ENCODE measurements around the gene ARNT2.

The ARNT2 gene

GRCh38 chr15:80480909-80481308 is 76.7 kb downstream of the ARNT2 start:
- H3K36me3 Mint-ChIP-seq = no peaks in the 10 kb centered on the region
- H3K4me1 Mint-ChIP-seq = no peaks in the 10 kb centered on the region
- DNase-seq (ENCODE audit: low spot score in 2 of 2) = no peak
- H3K9me3 Mint-ChIP-seq = no peaks in the 10 kb centered on the region
- H3K4me3 Mint-ChIP-seq = no peak overlapping the region
- no peak overlapping the region for H3K27ac Mint-ChIP-seq
- ATAC-seq = no peak

GRCh38 chr15:80482696-80483095 is 78.5 kb downstream of the ARNT2 start:
- H3K4me3 Mint-ChIP-seq = no peak overlapping the region
- no peaks in the 10 kb centered on the region for H3K9me3 Mint-ChIP-seq
- no peak overlapping the region for H3K27ac Mint-ChIP-seq
- ATAC-seq (no peak), DNase-seq (ENCODE audit: low spot score in 2 of 2) (no peak)
- no peaks in the 10 kb centered on the region for H3K36me3 Mint-ChIP-seq
- no peaks in the 10 kb centered on the region for H3K4me1 Mint-ChIP-seq

- ATAC-seq (no peak), DNase-seq (ENCODE audit: low spot score in 2 of 2) (no peak)
- H3K4me1 Mint-ChIP-seq = no peaks in the 10 kb centered on the region
- H3K4me3 Mint-ChIP-seq = no peak overlapping the region
- H3K27ac Mint-ChIP-seq = no peak overlapping the region
- no peaks in the 10 kb centered on the region for H3K9me3 Mint-ChIP-seq
- no peaks in the 10 kb centered on the region for H3K36me3 Mint-ChIP-seq
Observed at GRCh38 chr15:80483725-80484161, 79.6 kb downstream of the ARNT2 start.

- no peaks in the 10 kb centered on the region for H3K9me3 Mint-ChIP-seq
- ATAC-seq (no peak), DNase-seq (ENCODE audit: low spot score in 2 of 2) (no peak)
- H3K36me3 Mint-ChIP-seq = no peaks in the 10 kb centered on the region
- H3K4me3 Mint-ChIP-seq = no peak overlapping the region
- H3K4me1 Mint-ChIP-seq = no peaks in the 10 kb centered on the region
- H3K27ac Mint-ChIP-seq = no peak overlapping the region
Observed at GRCh38 chr15:80484333-80484864, 80.2 kb downstream of the ARNT2 start.

- Mint-ChIP-seq H3K9me3 (no peaks in the 10 kb centered on the region), H3K27ac (no peak overlapping the region)
Observed at GRCh38 chr15:80485370-80486164, 81.4 kb downstream of the ARNT2 start.

GRCh38 chr15:80487839-80488390 is 83.7 kb downstream of the ARNT2 start:
- DNase-seq (ENCODE audit: low spot score in 2 of 2) = no peak
- no peaks in the 10 kb centered on the region for H3K4me1 Mint-ChIP-seq
- H3K4me3 Mint-ChIP-seq = no peak overlapping the region
- no peaks in the 10 kb centered on the region for H3K9me3 Mint-ChIP-seq
- H3K27ac Mint-ChIP-seq = no peak overlapping the region
- no peaks in the 10 kb centered on the region for H3K36me3 Mint-ChIP-seq
- no peak for ATAC-seq

More at GRCh38 chr15:80485370-80486164, 81.4 kb downstream of the ARNT2 start:
- DNase-seq (ENCODE audit: low spot score in 2 of 2) = no peak
- H3K4me3 Mint-ChIP-seq = no peak overlapping the region
- ATAC-seq = no peak
- H3K36me3 Mint-ChIP-seq = no peaks in the 10 kb centered on the region
- H3K4me1 Mint-ChIP-seq = no peaks in the 10 kb centered on the region

- Mint-ChIP-seq H3K4me3 (no peak overlapping the region), H3K36me3 (no peaks in the 10 kb centered on the region), H3K9me3 (no peaks in the 10 kb centered on the region), H3K27ac (no peak overlapping the region), H3K4me1 (no peaks in the 10 kb centered on the region)
- no peak for DNase-seq (ENCODE audit: low spot score in 2 of 2)
- ATAC-seq = no peak
Observed at GRCh38 chr15:80489030-80489594, 84.9 kb downstream of the ARNT2 start.

GRCh38 chr15:80490431-80490990 is 86.3 kb downstream of the ARNT2 start:
- H3K27ac Mint-ChIP-seq = no peak overlapping the region
- no peak for ATAC-seq

GRCh38 chr15:80491163-80491847 is 87.1 kb downstream of the ARNT2 start:
- Mint-ChIP-seq H3K36me3 (no peaks in the 10 kb centered on the region), H3K9me3 (no peaks in the 10 kb centered on the region), H3K27ac (no peak overlapping the region), H3K4me3 (no peak overlapping the region), H3K4me1 (no peaks in the 10 kb centered on the region)
- DNase-seq (ENCODE audit: low spot score in 2 of 2) (no peak), ATAC-seq (no peak)

More at GRCh38 chr15:80490431-80490990, 86.3 kb downstream of the ARNT2 start:
- Mint-ChIP-seq H3K4me3 (no peak overlapping the region), H3K4me1 (no peaks in the 10 kb centered on the region), H3K36me3 (no peaks in the 10 kb centered on the region), H3K9me3 (no peaks in the 10 kb centered on the region)
- DNase-seq (ENCODE audit: low spot score in 2 of 2) = no peak

GRCh38 chr15:80492409-80492808 is 88.2 kb downstream of the ARNT2 start:
- ATAC-seq = no peak
- DNase-seq (ENCODE audit: low spot score in 2 of 2) = no peak
- H3K36me3 Mint-ChIP-seq = no peaks in the 10 kb centered on the region
- H3K27ac Mint-ChIP-seq = no peak overlapping the region
- H3K9me3 Mint-ChIP-seq = no peaks in the 10 kb centered on the region
- no peak overlapping the region for H3K4me3 Mint-ChIP-seq
- H3K4me1 Mint-ChIP-seq = no peaks in the 10 kb centered on the region

- Mint-ChIP-seq H3K27ac (no peak overlapping the region), H3K4me3 (no peak overlapping the region), H3K36me3 (no peaks in the 10 kb centered on the region), H3K9me3 (no peaks in the 10 kb centered on the region), H3K4me1 (no peaks in the 10 kb centered on the region)
- DNase-seq (ENCODE audit: low spot score in 2 of 2) (no peak), ATAC-seq (no peak)
Observed at GRCh38 chr15:80492874-80493273, 88.7 kb downstream of the ARNT2 start.

- ATAC-seq = no peak
- H3K27ac Mint-ChIP-seq = no peak overlapping the region
- no peak for DNase-seq (ENCODE audit: low spot score in 2 of 2)
- H3K9me3 Mint-ChIP-seq = no peaks in the 10 kb centered on the region
- H3K36me3 Mint-ChIP-seq = no peaks in the 10 kb centered on the region
- no peaks in the 10 kb centered on the region for H3K4me1 Mint-ChIP-seq
- H3K4me3 Mint-ChIP-seq = no peak overlapping the region
Observed at GRCh38 chr15:80494351-80494751, 90.2 kb downstream of the ARNT2 start.

GRCh38 chr15:80494756-80495155 is 90.6 kb downstream of the ARNT2 start:
- Mint-ChIP-seq H3K4me1 (no peaks in the 10 kb centered on the region), H3K36me3 (no peaks in the 10 kb centered on the region), H3K4me3 (no peak overlapping the region), H3K27ac (no peak overlapping the region), H3K9me3 (no peaks in the 10 kb centered on the region)
- no peak for ATAC-seq
- DNase-seq (ENCODE audit: low spot score in 2 of 2) = no peak

GRCh38 chr15:80495401-80495942 is 91.3 kb downstream of the ARNT2 start:
- Mint-ChIP-seq H3K4me1 (no peaks in the 10 kb centered on the region), H3K4me3 (no peak overlapping the region), H3K27ac (no peak overlapping the region), H3K9me3 (no peaks in the 10 kb centered on the region), H3K36me3 (no peaks in the 10 kb centered on the region)
- ATAC-seq (no peak), DNase-seq (ENCODE audit: low spot score in 2 of 2) (no peak)

GRCh38 chr15:80496096-80496495 is 91.9 kb downstream of the ARNT2 start:
- no peak for DNase-seq (ENCODE audit: low spot score in 2 of 2)
- no peaks in the 10 kb centered on the region for H3K9me3 Mint-ChIP-seq
- H3K4me3 Mint-ChIP-seq = no peak overlapping the region
- H3K4me1 Mint-ChIP-seq = no peaks in the 10 kb centered on the region
- H3K27ac Mint-ChIP-seq = no peak overlapping the region
- H3K36me3 Mint-ChIP-seq = no peaks in the 10 kb centered on the region
- ATAC-seq = no peak

Data from stimulated activated effector memory CD8-positive, alpha-beta T cell treated with anti-CD3 and anti-CD28 coated beads, Interleukin-12 subunit alpha, Interleukin-12 subunit beta, amount 100 ng/mL, for 72 hours (primary cell).